ENCODE results near the gene TNRC6C. TPM values are rescaled to one million over a fixed set of nuclear protein-coding genes. Genes with fewer than 3 reads are reported as not detected.
"Not testable (repeated sequence)": the region's sequence is repeated elsewhere in the genome, so short reads cannot be mapped to it uniquely, and the experiment has no call there.

Gene TNRC6C
- total and polyA plus RNA-seq, 4 donors: 2.2 to 25.9 (median 13.8) TPM

DNA sequence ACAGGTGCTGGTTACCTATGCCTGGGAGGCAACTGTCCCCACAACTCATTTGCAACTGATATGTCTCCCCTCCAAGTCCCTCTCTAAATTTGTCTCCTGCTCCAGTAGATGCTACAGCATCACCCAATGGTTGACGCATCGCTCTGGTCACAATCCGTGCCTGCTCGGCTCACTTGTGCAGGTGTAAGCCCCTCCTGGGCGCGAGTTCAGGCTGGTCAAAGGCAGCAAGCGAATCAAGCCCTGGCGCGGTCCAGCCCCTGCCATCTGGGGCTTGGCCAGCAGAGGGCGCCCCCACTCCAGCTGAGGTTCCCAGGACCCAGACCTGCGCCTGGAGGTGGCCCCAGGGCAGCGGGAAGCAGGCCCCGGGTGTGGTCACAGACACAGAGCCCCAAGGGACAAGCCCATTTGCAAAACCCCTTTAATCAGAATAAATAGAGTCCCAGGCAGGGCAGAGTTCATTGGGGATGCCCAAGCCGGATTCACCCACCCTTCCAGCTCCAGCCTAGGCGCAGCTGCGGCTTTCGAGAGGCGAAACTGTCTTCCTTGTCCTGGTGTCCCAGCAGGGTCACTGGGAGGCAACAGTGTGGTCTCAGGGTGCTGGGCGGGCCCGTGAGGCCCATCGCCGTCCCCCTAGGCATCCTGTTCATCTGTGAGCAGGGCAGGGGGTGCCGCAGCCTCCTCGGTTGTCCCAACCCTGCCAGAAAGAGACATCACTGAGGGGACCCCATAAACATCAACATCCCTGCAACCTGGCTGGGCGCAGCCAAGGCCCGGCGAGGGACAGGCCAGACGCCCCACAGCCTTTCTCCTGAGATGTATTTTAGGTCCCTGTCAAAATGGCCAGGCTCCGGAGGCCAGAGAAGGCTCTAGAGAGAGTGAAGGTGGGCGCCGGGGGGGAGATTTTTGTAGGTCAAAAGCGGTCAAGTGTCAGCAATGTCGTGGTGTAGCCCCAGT lies 154.3 kb downstream of the TNRC6C start:
- DNase-seq: peak; percentile 56 to 72 (median 56)
- peaks cover 0 to 2% (median 0%) of the 10 kb centered on the region in 4 donors for H3K9me3 ChIP-seq (ENCODE audit: control insufficient read depth in 4 of 4, insufficient read depth in 3 of 4, low read length in 3 of 4)
- no peak overlapping the region for H3K4me3 ChIP-seq
- H3K4me1 ChIP-seq (ENCODE audit: control insufficient read depth in 5 of 5, insufficient read depth in 5 of 5, low read length in 5 of 5): peaks cover 0 to 6% (median 2%) of the 10 kb centered on the region in 5 donors
- TF ChIP-seq, protein P1, sequence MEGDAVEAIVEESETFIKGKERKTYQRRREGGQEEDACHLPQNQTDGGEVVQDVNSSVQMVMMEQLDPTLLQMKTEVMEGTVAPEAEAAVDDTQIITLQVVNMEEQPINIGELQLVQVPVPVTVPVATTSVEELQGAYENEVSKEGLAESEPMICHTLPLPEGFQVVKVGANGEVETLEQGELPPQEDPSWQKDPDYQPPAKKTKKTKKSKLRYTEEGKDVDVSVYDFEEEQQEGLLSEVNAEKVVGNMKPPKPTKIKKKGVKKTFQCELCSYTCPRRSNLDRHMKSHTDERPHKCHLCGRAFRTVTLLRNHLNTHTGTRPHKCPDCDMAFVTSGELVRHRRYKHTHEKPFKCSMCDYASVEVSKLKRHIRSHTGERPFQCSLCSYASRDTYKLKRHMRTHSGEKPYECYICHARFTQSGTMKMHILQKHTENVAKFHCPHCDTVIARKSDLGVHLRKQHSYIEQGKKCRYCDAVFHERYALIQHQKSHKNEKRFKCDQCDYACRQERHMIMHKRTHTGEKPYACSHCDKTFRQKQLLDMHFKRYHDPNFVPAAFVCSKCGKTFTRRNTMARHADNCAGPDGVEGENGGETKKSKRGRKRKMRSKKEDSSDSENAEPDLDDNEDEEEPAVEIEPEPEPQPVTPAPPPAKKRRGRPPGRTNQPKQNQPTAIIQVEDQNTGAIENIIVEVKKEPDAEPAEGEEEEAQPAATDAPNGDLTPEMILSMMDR (IDR thresholded peaks at IDR 0.05; ENCODE audit: control extremely low read depth, extremely low read depth): peak; percentile 98
- no peaks in the 10 kb centered on the region for H3K27me3 ChIP-seq (ENCODE audit: control insufficient read depth in 3 of 3, insufficient read depth in 3 of 3, low read length in 2 of 3)
- H3K27ac ChIP-seq (ENCODE audit: low read depth in 1 of 2, low read length in 1 of 2): no peak overlapping the region
- WGBS, 2 donors: 63 to 66% methylated on average over 33 of the region's 33 CpGs
- peak; percentile 81 for ATAC-seq (ENCODE audit: insufficient read depth, low FRiP score)
- H3K9ac ChIP-seq (ENCODE audit: insufficient read depth in 1 of 2, low read length in 2 of 2): no peak overlapping the region
- peaks cover 0 to 61% (median 0%) of the 10 kb centered on the region in 4 donors for H3K36me3 ChIP-seq (ENCODE audit: control insufficient read depth in 4 of 4, insufficient read depth in 4 of 4, low read length in 4 of 4)

DNA sequence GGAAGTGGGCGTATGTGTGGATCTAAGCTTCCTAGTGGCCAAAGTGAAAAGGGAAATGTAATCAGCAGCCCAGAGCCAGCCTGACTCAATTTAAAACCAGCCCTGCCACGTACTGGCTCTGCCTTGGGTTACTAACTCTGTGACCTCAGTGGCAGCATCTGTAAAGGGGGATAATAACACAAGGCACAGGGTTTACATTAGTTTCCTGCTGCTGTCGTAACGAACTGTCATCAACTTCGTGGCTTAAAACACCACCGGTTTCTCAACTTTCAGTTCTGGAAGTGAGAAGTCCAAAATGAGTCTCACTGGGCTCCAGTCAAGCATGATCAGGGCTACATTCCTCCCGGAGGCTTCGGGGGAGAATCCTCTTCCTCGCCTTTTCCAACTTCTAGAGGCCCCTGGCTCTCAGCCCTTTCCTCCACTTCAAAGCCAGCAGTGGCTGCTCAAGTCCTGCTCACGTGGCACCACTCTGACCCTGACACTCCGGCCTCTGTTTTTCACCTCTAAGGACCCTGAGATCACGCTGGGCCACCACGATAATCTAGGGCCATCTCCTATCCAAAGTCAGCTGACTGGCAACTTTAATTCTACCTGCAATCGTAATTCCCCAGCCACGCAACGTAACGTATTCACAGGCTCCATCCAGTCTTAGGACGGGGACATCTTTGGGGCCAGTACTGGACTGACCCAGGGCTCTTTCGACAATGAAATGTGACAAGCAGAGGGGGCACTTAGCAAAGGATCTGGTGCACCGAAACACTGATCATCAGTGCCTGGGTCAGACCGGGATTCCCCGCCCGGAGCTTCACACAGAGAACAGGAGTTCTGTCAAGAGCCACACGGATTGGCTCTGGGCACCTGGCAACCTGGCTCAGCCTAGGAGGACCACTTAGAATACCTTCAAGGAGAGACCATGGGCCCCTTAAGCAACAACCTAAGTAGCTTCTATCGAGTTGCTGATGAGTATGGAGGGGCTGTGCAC lies 155.6 kb downstream of the TNRC6C start:
- H3K27ac ChIP-seq (ENCODE audit: low read depth in 1 of 2, low read length in 1 of 2): no peak overlapping the region
- no peaks in the 10 kb centered on the region for H3K9me3 ChIP-seq (ENCODE audit: control insufficient read depth in 4 of 4, insufficient read depth in 3 of 4, low read length in 3 of 4)
- DNase-seq (no peak), ATAC-seq (ENCODE audit: insufficient read depth, low FRiP score) (no peak)
- peaks cover 0 to 9% (median 3%) of the 10 kb centered on the region in 5 donors for H3K4me1 ChIP-seq (ENCODE audit: control insufficient read depth in 5 of 5, insufficient read depth in 5 of 5, low read length in 5 of 5)
- no peak overlapping the region for H3K4me3 ChIP-seq
- peaks cover 0 to 62% (median 0%) of the 10 kb centered on the region in 4 donors for H3K36me3 ChIP-seq (ENCODE audit: control insufficient read depth in 4 of 4, insufficient read depth in 4 of 4, low read length in 4 of 4)
- H3K9ac ChIP-seq (ENCODE audit: insufficient read depth in 1 of 2, low read length in 2 of 2): no peak overlapping the region
- H3K27me3 ChIP-seq (ENCODE audit: control insufficient read depth in 3 of 3, insufficient read depth in 3 of 3, low read length in 2 of 3): no peaks in the 10 kb centered on the region
- 71 to 75% methylated on average over 25 of the region's 25 CpGs for WGBS, 2 donors
- TF ChIP-seq, protein P1 (IDR thresholded peaks at IDR 0.05; ENCODE audit: control extremely low read depth, extremely low read depth): no peak

DNA sequence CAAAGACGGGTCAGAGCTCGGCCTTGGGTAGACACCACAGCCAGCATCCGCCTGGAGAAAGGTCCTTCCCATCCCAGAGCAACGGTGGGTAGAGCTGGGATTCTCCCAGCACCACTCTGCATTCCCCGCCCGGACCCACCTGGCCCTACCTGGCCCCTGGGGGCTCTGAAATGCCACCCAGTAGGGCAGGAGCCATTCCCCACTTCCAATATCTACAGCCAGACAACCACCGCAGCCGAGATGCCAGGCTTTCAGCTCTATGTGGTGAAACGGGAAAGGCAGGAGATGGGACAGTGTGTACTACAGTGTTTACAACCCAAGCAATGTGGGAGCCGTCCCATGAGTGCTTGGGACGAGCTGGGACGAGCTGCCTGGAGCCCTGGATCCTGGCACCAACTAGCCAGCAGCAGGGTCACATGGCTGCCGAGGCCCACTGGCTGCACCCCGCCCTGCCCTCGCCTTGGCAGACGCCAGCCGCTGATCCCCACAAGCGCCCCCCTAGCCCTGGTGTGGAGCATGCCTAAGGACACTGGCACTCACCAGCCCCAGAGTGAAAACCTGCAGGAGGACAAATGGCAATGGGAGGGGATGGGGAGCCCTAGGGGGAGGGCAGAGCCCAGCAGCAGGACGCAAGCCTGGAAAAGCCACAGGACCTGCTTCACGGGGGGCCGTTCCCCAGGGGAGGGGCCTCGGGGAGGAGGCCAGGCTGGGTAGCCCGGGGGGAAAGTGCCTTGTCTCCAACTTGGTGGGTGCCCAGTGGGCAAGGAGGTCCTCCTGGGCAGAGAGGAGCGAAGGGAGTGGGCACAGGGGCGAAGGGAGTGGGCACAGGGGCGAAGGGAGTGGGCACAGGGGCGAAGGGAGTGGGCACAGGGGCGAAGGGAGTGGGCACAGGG lies 156.6 kb downstream of the TNRC6C start:
- no peaks in the 10 kb centered on the region for H3K27me3 ChIP-seq (ENCODE audit: control insufficient read depth in 3 of 3, insufficient read depth in 3 of 3, low read length in 2 of 3)
- peaks cover 0 to 9% (median 3%) of the 10 kb centered on the region in 5 donors for H3K4me1 ChIP-seq (ENCODE audit: control insufficient read depth in 5 of 5, insufficient read depth in 5 of 5, low read length in 5 of 5)
- H3K36me3 ChIP-seq (ENCODE audit: control insufficient read depth in 4 of 4, insufficient read depth in 4 of 4, low read length in 4 of 4): peaks cover 0 to 59% (median 0%) of the 10 kb centered on the region in 4 donors
- ATAC-seq (ENCODE audit: insufficient read depth, low FRiP score): no peak
- DNase-seq: no peak
- peak overlapping the region in 1 of 2 donors; percentile 7 for H3K27ac ChIP-seq (ENCODE audit: low read depth in 1 of 2, low read length in 1 of 2)
- TF ChIP-seq, protein P1 (IDR thresholded peaks at IDR 0.05; ENCODE audit: control extremely low read depth, extremely low read depth): no peak
- WGBS, 2 donors: 89 to 94% methylated on average over 25 to 28 of the region's 28 CpGs
- no peak overlapping the region for H3K4me3 ChIP-seq
- no peaks in the 10 kb centered on the region for H3K9me3 ChIP-seq (ENCODE audit: control insufficient read depth in 4 of 4, insufficient read depth in 3 of 4, low read length in 3 of 4)
- H3K9ac ChIP-seq (ENCODE audit: insufficient read depth in 1 of 2, low read length in 2 of 2): no peak overlapping the region

DNA sequence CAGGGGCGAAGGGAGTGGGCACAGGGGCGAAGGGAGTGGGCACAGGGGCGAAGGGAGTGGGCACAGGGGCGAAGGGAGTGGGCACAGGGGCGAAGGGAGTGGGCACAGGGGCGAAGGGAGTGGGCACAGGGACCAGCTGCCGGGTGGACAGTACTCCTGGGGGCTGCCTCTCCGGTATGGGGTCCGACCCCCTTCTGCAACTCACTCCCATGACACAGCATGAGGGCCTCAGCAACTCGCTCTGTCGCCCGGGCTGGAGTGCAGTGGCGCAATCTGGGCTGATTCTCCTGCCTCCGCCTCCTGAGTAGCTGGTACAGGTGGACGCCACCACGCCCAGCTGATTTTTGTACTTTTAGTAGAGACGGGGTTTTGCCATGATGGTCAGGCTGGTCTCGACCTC lies 157.3 kb downstream of the TNRC6C start:
- not testable (repeated sequence) for H3K4me1 ChIP-seq (ENCODE audit: control insufficient read depth in 5 of 5, insufficient read depth in 5 of 5, low read length in 5 of 5); DNase-seq; H3K9ac ChIP-seq (ENCODE audit: insufficient read depth in 1 of 2, low read length in 2 of 2); H3K27ac ChIP-seq (ENCODE audit: low read depth in 1 of 2, low read length in 1 of 2); H3K9me3 ChIP-seq (ENCODE audit: control insufficient read depth in 4 of 4, insufficient read depth in 3 of 4, low read length in 3 of 4); ATAC-seq (ENCODE audit: insufficient read depth, low FRiP score); H3K4me3 ChIP-seq; H3K27me3 ChIP-seq (ENCODE audit: control insufficient read depth in 3 of 3, insufficient read depth in 3 of 3, low read length in 2 of 3)
- peaks cover 0 to 58% (median 0%) of the 10 kb centered on the region in 4 donors for H3K36me3 ChIP-seq (ENCODE audit: control insufficient read depth in 4 of 4, insufficient read depth in 4 of 4, low read length in 4 of 4)
- 69 to 85% methylated on average over 12 to 15 of the region's 18 CpGs for WGBS, 2 donors

Data from lung (tissue), 12 donors.